H9 (cell line): ENCODE data around the gene IL18BP. TPM values are rescaled to one million over a fixed set of nuclear protein-coding genes. Genes with fewer than 3 reads are reported as not detected.

Experiments
- DNase-seq: peaks from one replicate; pipeline ENCODE4 v3.0.0-alpha.2; 2017
- H2AFZ ChIP-seq: one replicate; pipeline ENCODE4 v1.6.1; 2013; ENCODE audit warnings: mild to moderate bottlenecking, low read length, control low read depth, moderate library complexity
- H2AK5ac ChIP-seq: 2 replicates; pipeline ENCODE4 v1.6.1; 2013; ENCODE audit warnings: low read length, control low read depth, mixed read lengths; ENCODE audit not compliant: insufficient read length
- H2BK120ac ChIP-seq: one replicate; pipeline ENCODE4 v1.6.1; 2013; ENCODE audit warnings: low read depth, mild to moderate bottlenecking, low read length, control low read depth, inconsistent platforms; ENCODE audit not compliant: poor library complexity, severe bottlenecking
- H2BK12ac ChIP-seq: 2 replicates; pipeline ENCODE4 v1.6.1; 2013; ENCODE audit warnings: low read length, control low read depth, mixed read lengths, low read depth; ENCODE audit not compliant: insufficient read length
- H2BK15ac ChIP-seq: 2 replicates; pipeline ENCODE4 v1.6.1; 2013; ENCODE audit warnings: low read depth, low read length, control low read depth
- H2BK20ac ChIP-seq: one replicate; pipeline ENCODE4 v1.6.1; 2013; ENCODE audit warnings: low read depth, mild to moderate bottlenecking, low read length, control low read depth, inconsistent platforms; ENCODE audit not compliant: poor library complexity, severe bottlenecking
- H2BK5ac ChIP-seq: 2 replicates; pipeline ENCODE4 v1.6.1; 2013; ENCODE audit warnings: low read length, control low read depth, mixed read lengths; ENCODE audit not compliant: insufficient read length
- H3K14ac ChIP-seq: 2 replicates; pipeline ENCODE4 v1.6.1; 2013; ENCODE audit warnings: low read length, control low read depth; ENCODE audit not compliant: insufficient read depth
- H3K18ac ChIP-seq: 2 replicates; pipeline ENCODE4 v1.6.1; 2013; ENCODE audit warnings: low read depth, mild to moderate bottlenecking, mixed read lengths, low read length, control low read depth; ENCODE audit not compliant: insufficient read length
- H3K23ac ChIP-seq: 2 replicates; pipeline ENCODE4 v1.6.1; 2013; ENCODE audit warnings: low read length, control low read depth, mixed read lengths, low read depth; ENCODE audit not compliant: insufficient read length
- H3K23me2 ChIP-seq: 2 replicates; pipeline ENCODE4 v1.6.1; 2013; ENCODE audit warnings: low read depth, mild to moderate bottlenecking, mixed read lengths, low read length, control low read depth; ENCODE audit not compliant: insufficient read length, poor library complexity, severe bottlenecking
- H3K27ac ChIP-seq: 2 replicates; pipeline ENCODE4 v1.5.1; 2013; ENCODE audit warnings: low read length, control low read depth, mixed read lengths, low read depth; ENCODE audit not compliant: insufficient read length
- H3K27me3 ChIP-seq: 2 replicates; pipeline ENCODE4 v1.6.1; 2013; ENCODE audit warnings: low read length, control low read depth, inconsistent platforms; ENCODE audit not compliant: insufficient read depth
- H3K4ac ChIP-seq: 2 replicates; pipeline ENCODE4 v1.6.1; 2013; ENCODE audit warnings: low read depth, mild to moderate bottlenecking, control low read depth, inconsistent platforms, low read length, moderate library complexity
- H3K4me1 ChIP-seq: 2 replicates; pipeline ENCODE4 v1.6.1; 2013; ENCODE audit warnings: low read length, control low read depth, inconsistent platforms; ENCODE audit not compliant: insufficient read depth
- H3K4me2 ChIP-seq: 2 replicates; pipeline ENCODE4 v1.6.1; 2013; ENCODE audit warnings: low read length, control low read depth, mixed read lengths; ENCODE audit not compliant: insufficient read length, insufficient read depth
- H3K56ac ChIP-seq: 2 replicates; pipeline ENCODE4 v1.6.1; 2013; ENCODE audit warnings: low read depth, mild to moderate bottlenecking, mixed read lengths, low read length, control low read depth; ENCODE audit not compliant: insufficient read length
- H3K79me1 ChIP-seq: 2 replicates; pipeline ENCODE4 v1.6.1; 2013; ENCODE audit warnings: low read depth, mild to moderate bottlenecking, moderate library complexity, low read length, control low read depth, inconsistent platforms; ENCODE audit not compliant: insufficient read depth, poor library complexity, severe bottlenecking
- H3K79me2 ChIP-seq: 2 replicates; pipeline ENCODE4 v1.6.1; 2013; ENCODE audit warnings: low read length, control low read depth, inconsistent platforms; ENCODE audit not compliant: insufficient read depth
- H3K9ac ChIP-seq: 2 replicates; pipeline ENCODE4 v1.6.1; 2013; ENCODE audit warnings: low read length, control low read depth, mixed read lengths; ENCODE audit not compliant: insufficient read length; ENCODE audit errors: extremely low read depth
- H3K9me3 ChIP-seq: one replicate; pipeline ENCODE4 v1.6.1; 2013; ENCODE audit warnings: low read depth, low read length, inconsistent platforms; ENCODE audit not compliant: control insufficient read depth
- H3T11ph ChIP-seq: one replicate; pipeline ENCODE4 v1.6.1; 2013; ENCODE audit warnings: mild to moderate bottlenecking, low read length, control low read depth, inconsistent platforms
- H4K20me1 ChIP-seq: one replicate; pipeline ENCODE4 v1.6.1; 2013; ENCODE audit not compliant: control insufficient read depth, insufficient read length, insufficient read depth
- H4K5ac ChIP-seq: 2 replicates; pipeline ENCODE4 v1.6.1; 2013; ENCODE audit warnings: low read depth, mild to moderate bottlenecking, mixed read lengths, low read length, control low read depth; ENCODE audit not compliant: insufficient read length
- H4K8ac ChIP-seq: replicated peaks from 2 replicates; pipeline ENCODE4 v1.6.1; 2013; ENCODE audit warnings: low read length, control low read depth, mixed read lengths, low read depth; ENCODE audit not compliant: insufficient read length
- H4K91ac ChIP-seq: 2 replicates; pipeline ENCODE4 v1.6.1; 2013; ENCODE audit warnings: low read depth, mild to moderate bottlenecking, moderate library complexity, mixed read lengths, low read length, control low read depth; ENCODE audit not compliant: insufficient read length
- H3K27ac Mint-ChIP-seq, 3 experiments: 2 replicates in 2 of 3; 3 replicates in 1 of 3; pipeline ENCODE4 v1.8.0; 2020 to 2021; ENCODE audit warnings: mixed read lengths in 3 of 3, mild to moderate bottlenecking in 1 of 3, moderate library complexity in 1 of 3
- H3K27me3 Mint-ChIP-seq: 2 replicates; pipeline ENCODE4 v1.8.0; 2021; ENCODE audit warnings: low read depth, mild to moderate bottlenecking, moderate library complexity, mixed read lengths
- H3K36me3 Mint-ChIP-seq, 3 experiments: 2 replicates in 2 of 3; 3 replicates in 1 of 3; pipeline ENCODE4 v1.8.0; 2020 to 2021; ENCODE audit warnings: low read depth in 3 of 3, mixed read lengths in 3 of 3; ENCODE audit not compliant: insufficient read depth in 1 of 3
- H3K4me1 Mint-ChIP-seq, 2 experiments: 2 replicates each; pipeline ENCODE4 v1.8.0; 2020; ENCODE audit warnings: mixed read lengths in 2 of 2
- H3K4me3 Mint-ChIP-seq, 2 experiments: 2 replicates in 1 of 2; 3 replicates in 1 of 2; pipeline ENCODE4 v1.8.0; 2020 to 2021; ENCODE audit warnings: mild to moderate bottlenecking in 2 of 2, mixed read lengths in 2 of 2, moderate library complexity in 1 of 2
- H3K9me3 Mint-ChIP-seq, 2 experiments: 2 replicates in 1 of 2; 3 replicates in 1 of 2; pipeline ENCODE4 v1.8.0; 2020; ENCODE audit warnings: mild to moderate bottlenecking in 2 of 2, mixed read lengths in 2 of 2, moderate library complexity in 1 of 2
- CTCF ChIP-seq: fragments of 200-600 bp; sonication (generic); conservative IDR thresholded peaks from 3 replicates; pipeline ENCODE4 v1.8.0; 2021; ENCODE audit warnings: antibody characterized with exemption, mild to moderate bottlenecking
- WGBS: extraction: QIAGEN DNeasy Blood & Tissue Kit; methylation state at CpG from one replicate; pipeline ENCODE4 v1.1.7; 2013; ENCODE audit warnings: missing lambda C conversion rate, low lambda C conversion rate, mixed read lengths; ENCODE audit not compliant: insufficient read length; ENCODE audit errors: extremely low coverage; 5-methylcytosine and 5-hydroxymethylcytosine counted together
- total RNA-seq: library from RNA; stranded (reverse); gene quantifications from 2 replicates; pipeline ENCODE4 v1.2.1, GENCODE V29; 2021

The IL18BP gene
- total RNA-seq, 1 experiment from 2014 or later, result 10.2 TPM

GRCh38 chr11:72036687-72037086 lies 38.0 kb downstream of the IL18BP start:
- H3K23me2 ChIP-seq, result peaks cover 8% of the 10 kb centered on the region
- no peak overlapping the region for H3K9ac ChIP-seq
- H3T11ph ChIP-seq, result no peak overlapping the region
- H2BK15ac ChIP-seq, result no peak overlapping the region
- H3K18ac ChIP-seq, result no peak overlapping the region
- H4K5ac ChIP-seq, result no peak overlapping the region
- no peak overlapping the region for H2BK120ac ChIP-seq
- H3K27ac ChIP-seq, result no peak overlapping the region
- no peak overlapping the region for H3K4me2 ChIP-seq
- no peak for TF ChIP-seq CTCF
- no peak overlapping the region for H3K14ac ChIP-seq
- H2AK5ac ChIP-seq, result no peak overlapping the region
- no peak for DNase-seq
- H3K27me3 ChIP-seq, result no peaks in the 10 kb centered on the region
- H4K20me1 ChIP-seq, result no peaks in the 10 kb centered on the region
- H3K9me3 ChIP-seq, result no peaks in the 10 kb centered on the region
- H4K8ac ChIP-seq, result no peak overlapping the region
- Mint-ChIP-seq H3K9me3 (no peaks in the 10 kb centered on the region), H3K4me1 (peaks cover 6 to 7% of the 10 kb centered on the region in 2 experiments), H3K36me3 (peaks cover 12 to 30% (median 28%) of the 10 kb centered on the region in 3 experiments; a peak in 6 of 7 replicates), H3K27ac (peak overlapping the region in 2 of 3 experiments; percentile 26 to 72; a peak in 4 of 7 replicates), H3K4me3 (no peak overlapping the region), H3K27me3 (no peaks in the 10 kb centered on the region)
- no CpG with 5 or more reads among the region's 3 CpGs for WGBS
- no peak overlapping the region for H3K4ac ChIP-seq
- H3K4me1 ChIP-seq, result peaks cover 9% of the 10 kb centered on the region; the same call in 1 of the 2 replicates
- H3K56ac ChIP-seq, result no peak overlapping the region
- H3K23ac ChIP-seq, result no peak overlapping the region
- no peak overlapping the region for H2BK20ac ChIP-seq
- H3K79me2 ChIP-seq, result peaks cover 12% of the 10 kb centered on the region; the same call in 1 of the 2 replicates
- H2BK5ac ChIP-seq, result no peak overlapping the region
- H2BK12ac ChIP-seq, result no peak overlapping the region
- peaks cover 10% of the 10 kb centered on the region for H3K79me1 ChIP-seq
- H2AFZ ChIP-seq, result no peak overlapping the region
- no peak overlapping the region for H4K91ac ChIP-seq
